Measurements from ENCODE around the gene ZNF71.
A peak's percentile ranks its signal among the peaks of the same experiment; 100 is the strongest.

ZNF71 gene

DNA sequence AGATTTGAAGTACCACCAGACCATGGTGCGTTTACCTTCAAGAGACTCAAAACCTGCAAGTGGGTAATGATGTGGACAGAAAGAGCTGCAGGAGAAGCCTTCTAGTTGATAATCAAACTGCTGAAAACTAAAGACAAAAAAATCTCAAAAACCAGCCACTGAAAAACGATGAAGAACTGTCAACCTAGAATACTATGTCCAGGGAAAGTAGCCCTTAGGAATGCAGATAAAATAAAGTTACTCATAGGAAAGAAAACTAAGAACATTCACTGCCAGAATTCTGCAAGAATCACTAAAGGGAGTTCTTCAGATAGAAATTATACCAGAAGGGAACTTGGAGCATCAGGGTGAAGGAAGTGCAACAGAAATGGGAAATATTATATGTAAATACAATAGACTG, 22.5 kb upstream of the ZNF71 start:
- DNase-seq (ENCODE audit: low read depth), result no peak
- TF ChIP-seq, protein P1, sequence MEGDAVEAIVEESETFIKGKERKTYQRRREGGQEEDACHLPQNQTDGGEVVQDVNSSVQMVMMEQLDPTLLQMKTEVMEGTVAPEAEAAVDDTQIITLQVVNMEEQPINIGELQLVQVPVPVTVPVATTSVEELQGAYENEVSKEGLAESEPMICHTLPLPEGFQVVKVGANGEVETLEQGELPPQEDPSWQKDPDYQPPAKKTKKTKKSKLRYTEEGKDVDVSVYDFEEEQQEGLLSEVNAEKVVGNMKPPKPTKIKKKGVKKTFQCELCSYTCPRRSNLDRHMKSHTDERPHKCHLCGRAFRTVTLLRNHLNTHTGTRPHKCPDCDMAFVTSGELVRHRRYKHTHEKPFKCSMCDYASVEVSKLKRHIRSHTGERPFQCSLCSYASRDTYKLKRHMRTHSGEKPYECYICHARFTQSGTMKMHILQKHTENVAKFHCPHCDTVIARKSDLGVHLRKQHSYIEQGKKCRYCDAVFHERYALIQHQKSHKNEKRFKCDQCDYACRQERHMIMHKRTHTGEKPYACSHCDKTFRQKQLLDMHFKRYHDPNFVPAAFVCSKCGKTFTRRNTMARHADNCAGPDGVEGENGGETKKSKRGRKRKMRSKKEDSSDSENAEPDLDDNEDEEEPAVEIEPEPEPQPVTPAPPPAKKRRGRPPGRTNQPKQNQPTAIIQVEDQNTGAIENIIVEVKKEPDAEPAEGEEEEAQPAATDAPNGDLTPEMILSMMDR (conservative IDR thresholded peaks at IDR 0.05; ENCODE audit: low read depth, low read length), result no peak
- H3K4me3 ChIP-seq (ENCODE audit: low read length), result no peak overlapping the region

DNA sequence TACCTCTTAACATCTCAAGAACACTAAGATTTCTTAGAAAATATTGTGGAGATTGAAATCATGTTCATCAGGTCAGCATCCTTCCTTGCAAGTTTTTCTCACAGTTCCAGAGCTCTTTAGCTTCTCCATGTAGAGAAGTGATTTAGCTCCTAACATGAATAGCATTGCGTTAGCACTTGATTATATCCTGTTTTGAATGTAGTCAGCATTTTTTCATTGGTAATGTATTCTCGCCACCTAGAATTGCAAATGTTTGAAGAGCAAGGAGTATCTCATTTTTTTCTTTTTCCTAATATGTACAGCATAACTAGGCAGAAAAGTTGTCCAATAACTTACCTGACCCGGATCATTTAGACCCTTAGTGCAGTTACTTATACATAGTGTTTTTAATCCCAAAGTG, 21.2 kb upstream of the ZNF71 start:
- TF ChIP-seq, protein P1 (conservative IDR thresholded peaks at IDR 0.05; ENCODE audit: low read depth, low read length), result no peak
- no peak overlapping the region for H3K4me3 ChIP-seq (ENCODE audit: low read length)
- DNase-seq (ENCODE audit: low read depth), result no peak

DNA sequence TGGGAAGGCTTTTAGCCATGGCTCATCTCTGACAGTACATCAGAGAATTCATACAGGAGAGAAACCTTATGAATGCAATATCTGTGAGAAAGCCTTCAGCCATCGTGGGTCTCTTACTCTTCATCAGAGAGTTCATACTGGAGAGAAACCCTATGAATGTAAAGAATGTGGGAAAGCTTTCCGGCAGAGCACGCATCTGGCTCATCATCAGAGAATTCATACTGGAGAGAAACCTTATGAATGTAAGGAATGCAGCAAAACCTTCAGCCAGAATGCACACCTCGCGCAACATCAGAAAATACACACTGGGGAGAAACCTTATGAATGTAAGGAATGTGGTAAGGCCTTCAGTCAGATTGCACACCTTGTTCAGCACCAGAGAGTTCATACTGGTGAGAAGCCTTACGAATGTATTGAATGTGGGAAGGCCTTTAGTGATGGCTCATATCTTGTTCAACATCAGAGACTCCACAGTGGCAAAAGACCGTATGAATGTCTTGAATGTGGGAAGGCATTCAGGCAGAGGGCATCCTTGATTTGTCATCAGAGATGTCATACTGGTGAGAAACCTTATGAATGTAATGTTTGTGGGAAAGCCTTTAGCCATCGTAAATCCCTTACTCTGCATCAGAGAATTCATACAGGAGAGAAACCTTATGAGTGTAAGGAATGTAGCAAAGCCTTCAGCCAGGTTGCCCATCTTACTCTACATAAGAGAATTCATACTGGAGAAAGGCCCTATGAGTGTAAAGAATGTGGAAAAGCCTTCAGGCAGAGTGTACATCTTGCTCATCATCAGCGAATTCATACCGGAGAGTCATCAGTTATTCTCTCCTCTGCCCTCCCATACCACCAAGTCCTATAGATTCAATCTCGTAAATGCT, 17.1 kb upstream of the ZNF71 start:
- no peak for DNase-seq (ENCODE audit: low read depth)
- H3K4me3 ChIP-seq (ENCODE audit: low read length), result no peak overlapping the region
- TF ChIP-seq, protein P1 (conservative IDR thresholded peaks at IDR 0.05; ENCODE audit: low read depth, low read length), result no peak

DNA sequence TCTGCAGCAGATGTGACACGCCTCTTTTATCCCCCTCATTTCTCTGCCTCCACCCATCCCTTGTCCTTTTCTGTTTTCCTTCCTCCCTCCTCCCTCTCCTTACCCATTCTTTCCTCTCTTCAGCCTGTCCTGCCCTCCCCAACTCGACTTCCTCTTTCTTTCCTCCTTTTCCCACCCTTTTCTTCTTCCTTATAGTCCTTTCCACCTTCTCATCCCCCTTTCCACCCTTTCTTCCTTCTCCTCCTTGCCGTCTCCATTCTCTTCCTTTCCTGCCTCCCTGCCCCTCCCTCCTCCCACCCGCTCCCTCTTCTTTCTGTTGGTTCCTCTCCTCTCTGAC, 688 bp upstream of the ZNF71 start:
- no peak for DNase-seq (ENCODE audit: low read depth)
- H3K4me3 ChIP-seq (ENCODE audit: low read length), result no peak overlapping the region
- TF ChIP-seq, protein P1 (conservative IDR thresholded peaks at IDR 0.05; ENCODE audit: low read depth, low read length), result no peak

DNA sequence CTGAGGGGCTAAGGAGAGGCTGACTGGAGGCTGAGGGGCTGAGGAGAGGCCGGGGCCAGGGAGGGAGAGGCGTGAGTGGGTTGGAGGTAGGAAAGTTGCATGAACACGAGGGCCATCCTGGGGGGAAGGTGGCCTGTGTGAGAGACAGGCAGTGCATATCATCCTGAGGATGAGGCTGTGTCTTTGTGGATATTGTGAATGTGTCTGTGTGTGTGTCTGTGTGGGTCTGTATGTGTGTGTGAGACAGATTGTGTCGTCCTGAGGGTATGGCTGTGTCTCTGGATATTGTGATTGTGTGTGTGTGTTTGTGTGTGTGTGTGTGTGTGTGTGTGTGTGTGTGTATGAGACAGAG, 422 bp downstream of the ZNF71 start:
- TF ChIP-seq, protein P1 (conservative IDR thresholded peaks at IDR 0.05; ENCODE audit: low read depth, low read length), result no peak
- H3K4me3 ChIP-seq (ENCODE audit: low read length), result peak overlapping the region; percentile 88
- no peak for DNase-seq (ENCODE audit: low read depth)

DNA sequence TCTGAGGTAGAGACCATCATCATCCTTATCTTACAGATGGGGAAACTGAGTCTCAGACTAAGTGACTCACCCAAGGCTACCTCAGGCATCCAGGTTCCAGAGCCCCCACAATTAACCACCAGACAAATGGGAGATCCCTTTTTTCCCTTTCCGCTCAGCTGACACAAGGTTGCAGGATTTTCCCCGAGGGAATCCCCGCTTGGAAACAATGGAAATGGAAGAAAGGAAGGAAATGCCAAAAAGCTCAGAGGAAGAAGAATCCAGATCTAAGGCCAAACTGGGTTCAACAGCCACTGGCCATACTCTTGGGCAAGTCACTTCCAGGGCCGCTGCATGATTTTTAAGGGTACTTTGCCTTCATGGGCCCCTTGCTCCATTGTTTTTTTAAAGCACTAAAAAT, 1.6 kb downstream of the ZNF71 start:
- no peak for DNase-seq (ENCODE audit: low read depth)
- no peak overlapping the region for H3K4me3 ChIP-seq (ENCODE audit: low read length)
- TF ChIP-seq, protein P1 (conservative IDR thresholded peaks at IDR 0.05; ENCODE audit: low read depth, low read length), result no peak

DNA sequence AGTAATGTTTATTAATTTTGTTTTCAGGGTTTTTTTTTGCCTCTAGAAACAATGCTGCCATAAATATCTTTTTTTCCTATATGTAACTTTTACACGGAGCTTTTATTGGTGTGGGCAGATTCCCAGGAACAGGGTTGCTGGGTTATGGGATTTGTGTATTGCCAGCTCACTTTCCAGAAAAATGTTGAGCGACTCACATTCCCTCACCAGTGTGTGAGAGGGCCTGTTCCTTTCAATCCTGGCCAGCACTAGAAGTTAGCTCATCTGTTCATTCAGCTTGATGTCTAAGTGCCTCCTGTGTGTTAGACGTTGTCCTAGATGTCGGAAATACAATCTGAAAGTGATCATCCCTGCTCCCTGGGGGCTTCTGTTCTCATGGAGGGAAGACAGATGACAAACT, 2.6 kb downstream of the ZNF71 start:
- DNase-seq (ENCODE audit: low read depth), result no peak
- TF ChIP-seq, protein P1 (conservative IDR thresholded peaks at IDR 0.05; ENCODE audit: low read depth, low read length), result no peak
- no peak overlapping the region for H3K4me3 ChIP-seq (ENCODE audit: low read length)
